22Rv1 (cell line): ENCODE data around the gene NAT9.

Experiments
- CTCF ChIP-seq: fragments of 450-650 bp; IDR thresholded peaks from 2 replicates; pipeline ENCODE4 v1.5.1; 2017; ENCODE audit warnings: mild to moderate bottlenecking
- ZFX ChIP-seq: fragments of 450-650 bp; IDR thresholded peaks from 2 replicates; pipeline ENCODE4 v1.6.1; 2017; ENCODE audit warnings: antibody characterized with exemption, borderline replicate concordance

GRCh38 chr17:74777901-74778515 lies 1.9 kb upstream of the NAT9 start:
- TF ChIP-seq CTCF (no peak), ZFX (no peak)
